Measurements from ENCODE around the gene FRMD5.

Gene FRMD5

GRCh38 chr15:43931790-43932435 is 263.2 kb downstream of the FRMD5 start:
- Histone ChIP-seq H2BK120ac (ENCODE audit: low read depth, low read length) (no peak overlapping the region), H3K9ac (ENCODE audit: low read length) (peak overlapping the region; percentile 37), H3K4me1 (ENCODE audit: control insufficient read depth, insufficient read depth, low read depth, low read length) (peaks cover 24% of the 10 kb centered on the region)

GRCh38 chr15:43931119-43931518 is 264.0 kb downstream of the FRMD5 start:
- Histone ChIP-seq H3K27ac (ENCODE audit: low read length, poor library complexity, severe bottlenecking) (no peak overlapping the region), H3K4me2 (ENCODE audit: low read length, poor library complexity, severe bottlenecking) (no peak overlapping the region), H2AFZ (ENCODE audit: low read depth, low read length) (no peak overlapping the region), H2BK12ac (ENCODE audit: low read length in 2 of 2) (no peak overlapping the region), H3K4me1 (ENCODE audit: control insufficient read depth, insufficient read depth, low read depth, low read length) (peaks cover 24% of the 10 kb centered on the region), H3K18ac (ENCODE audit: low read depth in 1 of 2, low read length in 2 of 2) (no peak overlapping the region), H4K91ac (ENCODE audit: low read length) (no peak overlapping the region), H3K79me1 (replicated peaks; ENCODE audit: low read length, poor library complexity, severe bottlenecking) (peaks cover 36% of the 10 kb centered on the region), H3K36me3 (ENCODE audit: control insufficient read depth in 1 of 2, insufficient read depth in 2 of 2, low read depth in 1 of 2, low read length in 2 of 2) (no peaks in the 10 kb centered on the region), H3K4me3 (ENCODE audit: insufficient read depth in 1 of 2, low read depth in 1 of 2, low read length in 2 of 2) (no peak overlapping the region), H3K9me3 (ENCODE audit: control insufficient read depth, low read length) (no peaks in the 10 kb centered on the region), H3K27me3 (ENCODE audit: control insufficient read depth in 1 of 2, insufficient read depth in 1 of 2, low read length in 2 of 2) (no peaks in the 10 kb centered on the region), H4K8ac (ENCODE audit: low read length) (no peak overlapping the region), H3K9ac (ENCODE audit: low read length) (peak overlapping the region; percentile 37), H3K14ac (ENCODE audit: low read length in 2 of 2) (no peak overlapping the region), H3K23ac (ENCODE audit: low read length in 2 of 2) (no peak overlapping the region), H2AK5ac (ENCODE audit: low read length, severe bottlenecking) (no peak overlapping the region), H2BK5ac (ENCODE audit: low read depth, low read length, poor library complexity, severe bottlenecking) (no peak overlapping the region), H2BK120ac (ENCODE audit: low read depth, low read length) (no peak overlapping the region), H2BK15ac (ENCODE audit: low read depth, poor library complexity, severe bottlenecking) (no peak overlapping the region), H3K4ac (ENCODE audit: low read depth in 1 of 2, low read length in 2 of 2) (no peak overlapping the region)
- 84% methylated on average over 3 of the region's 3 CpGs for WGBS
- no peak for DNase-seq

More at GRCh38 chr15:43931790-43932435, 263.2 kb downstream of the FRMD5 start:
- 60% methylated on average over 2 of the region's 3 CpGs for WGBS
- H3K23ac ChIP-seq (ENCODE audit: low read length in 2 of 2) = no peak overlapping the region
- no peak overlapping the region for H2AFZ ChIP-seq (ENCODE audit: low read depth, low read length)
- no peak overlapping the region for H2BK15ac ChIP-seq (ENCODE audit: low read depth, poor library complexity, severe bottlenecking)
- DNase-seq = no peak
- no peak overlapping the region for H3K4me2 ChIP-seq (ENCODE audit: low read length, poor library complexity, severe bottlenecking)
- no peaks in the 10 kb centered on the region for H3K27me3 ChIP-seq (ENCODE audit: control insufficient read depth in 1 of 2, insufficient read depth in 1 of 2, low read length in 2 of 2)
- H2BK5ac ChIP-seq (ENCODE audit: low read depth, low read length, poor library complexity, severe bottlenecking) = no peak overlapping the region
- no peak overlapping the region for H3K4ac ChIP-seq (ENCODE audit: low read depth in 1 of 2, low read length in 2 of 2)
- no peaks in the 10 kb centered on the region for H3K9me3 ChIP-seq (ENCODE audit: control insufficient read depth, low read length)
- H3K36me3 ChIP-seq (ENCODE audit: control insufficient read depth in 1 of 2, insufficient read depth in 2 of 2, low read depth in 1 of 2, low read length in 2 of 2) = no peaks in the 10 kb centered on the region
- H3K4me3 ChIP-seq (ENCODE audit: insufficient read depth in 1 of 2, low read depth in 1 of 2, low read length in 2 of 2) = peak overlapping the region in 1 of 2 experiments; percentile 22
- H4K91ac ChIP-seq (ENCODE audit: low read length) = no peak overlapping the region
- H2AK5ac ChIP-seq (ENCODE audit: low read length, severe bottlenecking) = no peak overlapping the region
- no peak overlapping the region for H3K18ac ChIP-seq (ENCODE audit: low read depth in 1 of 2, low read length in 2 of 2)
- no peak overlapping the region for H2BK12ac ChIP-seq (ENCODE audit: low read length in 2 of 2)
- no peak overlapping the region for H3K27ac ChIP-seq (ENCODE audit: low read length, poor library complexity, severe bottlenecking)
- H3K79me1 ChIP-seq (replicated peaks; ENCODE audit: low read length, poor library complexity, severe bottlenecking) = peaks cover 36% of the 10 kb centered on the region
- no peak overlapping the region for H3K14ac ChIP-seq (ENCODE audit: low read length in 2 of 2)
- H4K8ac ChIP-seq (ENCODE audit: low read length) = no peak overlapping the region

GRCh38 chr15:43930556-43930955 is 264.5 kb downstream of the FRMD5 start:
- Histone ChIP-seq H2AK5ac (ENCODE audit: low read length, severe bottlenecking) (peak overlapping the region; percentile 12), H3K27ac (ENCODE audit: low read length, poor library complexity, severe bottlenecking) (no peak overlapping the region), H2AFZ (ENCODE audit: low read depth, low read length) (no peak overlapping the region), H3K4me1 (ENCODE audit: control insufficient read depth, insufficient read depth, low read depth, low read length) (peaks cover 22% of the 10 kb centered on the region), H3K4me3 (ENCODE audit: insufficient read depth in 1 of 2, low read depth in 1 of 2, low read length in 2 of 2) (no peak overlapping the region), H3K79me1 (replicated peaks; ENCODE audit: low read length, poor library complexity, severe bottlenecking) (peaks cover 36% of the 10 kb centered on the region), H3K4me2 (ENCODE audit: low read length, poor library complexity, severe bottlenecking) (no peak overlapping the region), H2BK12ac (ENCODE audit: low read length in 2 of 2) (no peak overlapping the region), H3K4ac (ENCODE audit: low read depth in 1 of 2, low read length in 2 of 2) (no peak overlapping the region), H2BK120ac (ENCODE audit: low read depth, low read length) (no peak overlapping the region), H3K14ac (ENCODE audit: low read length in 2 of 2) (no peak overlapping the region), H4K8ac (ENCODE audit: low read length) (no peak overlapping the region), H2BK15ac (ENCODE audit: low read depth, poor library complexity, severe bottlenecking) (no peak overlapping the region), H3K18ac (ENCODE audit: low read depth in 1 of 2, low read length in 2 of 2) (no peak overlapping the region), H2BK5ac (ENCODE audit: low read depth, low read length, poor library complexity, severe bottlenecking) (no peak overlapping the region), H4K91ac (ENCODE audit: low read length) (no peak overlapping the region), H3K9ac (ENCODE audit: low read length) (no peak overlapping the region), H3K36me3 (ENCODE audit: control insufficient read depth in 1 of 2, insufficient read depth in 2 of 2, low read depth in 1 of 2, low read length in 2 of 2) (no peaks in the 10 kb centered on the region), H3K27me3 (ENCODE audit: control insufficient read depth in 1 of 2, insufficient read depth in 1 of 2, low read length in 2 of 2) (no peaks in the 10 kb centered on the region), H3K23ac (ENCODE audit: low read length in 2 of 2) (no peak overlapping the region), H3K9me3 (ENCODE audit: control insufficient read depth, low read length) (no peaks in the 10 kb centered on the region)
- WGBS = 93% methylated on average over 5 of the region's 5 CpGs
- DNase-seq = no peak

DNA sequence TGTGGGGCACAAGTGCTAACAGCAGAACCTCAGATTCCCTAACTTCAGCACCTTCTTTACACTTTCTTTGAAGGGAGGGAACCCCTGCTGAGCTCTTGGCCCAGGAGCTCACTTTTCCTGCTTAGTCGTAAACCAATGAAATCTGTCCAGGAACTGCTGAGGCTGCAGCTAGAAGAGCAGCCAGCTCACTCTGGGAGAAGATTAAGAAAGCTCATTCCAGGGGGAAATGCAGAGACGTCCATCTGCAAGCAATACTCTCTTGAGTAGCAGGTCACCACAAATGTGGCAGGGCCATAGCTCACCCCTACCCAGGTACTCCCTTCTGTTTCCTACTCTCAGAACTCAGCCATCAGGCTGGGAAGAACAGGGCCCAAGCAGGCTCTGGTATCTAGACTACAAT is 265.0 kb downstream of the FRMD5 start:
- H3K36me3 ChIP-seq (ENCODE audit: control insufficient read depth in 1 of 2, insufficient read depth in 2 of 2, low read depth in 1 of 2, low read length in 2 of 2) = no peaks in the 10 kb centered on the region
- H2BK12ac ChIP-seq (ENCODE audit: low read length in 2 of 2) = no peak overlapping the region
- H3K9ac ChIP-seq (ENCODE audit: low read length) = no peak overlapping the region
- H3K4me1 ChIP-seq (ENCODE audit: control insufficient read depth, insufficient read depth, low read depth, low read length) = peaks cover 22% of the 10 kb centered on the region
- H2BK120ac ChIP-seq (ENCODE audit: low read depth, low read length) = no peak overlapping the region
- H3K9me3 ChIP-seq (ENCODE audit: control insufficient read depth, low read length) = no peaks in the 10 kb centered on the region
- no peak overlapping the region for H2BK5ac ChIP-seq (ENCODE audit: low read depth, low read length, poor library complexity, severe bottlenecking)
- no peaks in the 10 kb centered on the region for H3K27me3 ChIP-seq (ENCODE audit: control insufficient read depth in 1 of 2, insufficient read depth in 1 of 2, low read length in 2 of 2)
- H4K91ac ChIP-seq (ENCODE audit: low read length) = no peak overlapping the region
- 51% methylated on average over 2 of the region's 2 CpGs for WGBS
- peaks cover 36% of the 10 kb centered on the region for H3K79me1 ChIP-seq (replicated peaks; ENCODE audit: low read length, poor library complexity, severe bottlenecking)
- H3K4me2 ChIP-seq (ENCODE audit: low read length, poor library complexity, severe bottlenecking) = peak overlapping the region; percentile 3
- no peak overlapping the region for H2AFZ ChIP-seq (ENCODE audit: low read depth, low read length)
- no peak overlapping the region for H3K14ac ChIP-seq (ENCODE audit: low read length in 2 of 2)
- no peak for DNase-seq
- H3K27ac ChIP-seq (ENCODE audit: low read length, poor library complexity, severe bottlenecking) = no peak overlapping the region
- H3K4ac ChIP-seq (ENCODE audit: low read depth in 1 of 2, low read length in 2 of 2) = no peak overlapping the region
- peak overlapping the region; percentile 12 for H2AK5ac ChIP-seq (ENCODE audit: low read length, severe bottlenecking)
- H2BK15ac ChIP-seq (ENCODE audit: low read depth, poor library complexity, severe bottlenecking) = no peak overlapping the region
- no peak overlapping the region for H3K18ac ChIP-seq (ENCODE audit: low read depth in 1 of 2, low read length in 2 of 2)
- H4K8ac ChIP-seq (ENCODE audit: low read length) = no peak overlapping the region
- H3K4me3 ChIP-seq (ENCODE audit: insufficient read depth in 1 of 2, low read depth in 1 of 2, low read length in 2 of 2) = no peak overlapping the region
- H3K23ac ChIP-seq (ENCODE audit: low read length in 2 of 2) = no peak overlapping the region

All from mesenchymal stem cell (in vitro differentiated cells and primary cell).